HCT116 (cell line): ENCODE data around the gene P2RY4. TPM values are rescaled to one million over a fixed set of nuclear protein-coding genes. Genes with fewer than 3 reads are reported as not detected.

Source experiments
- ATAC-seq: fragments of 200-7000 bp; cut with Tn5 transposase; 2 replicates; pipeline ENCODE4 v1.9.1; 2020; ENCODE audit warnings: mild to moderate bottlenecking, moderate library complexity
- BruUV-seq: library from RNA; stranded (reverse); fragments of 400-500 nt; replicated peaks from 2 replicates; lab custom pipeline; 2021; lab: Mats Ljungman, UMichigan
- CTCF ChIA-PET: fragments of 300-600 bp; sonication (Branson Sonifier 250); formaldehyde crosslinking; loops from one replicate; lab custom pipeline; 2021; ENCODE audit warnings: antibody characterized with exemption; lab: Charles Lee
- POLR2A ChIA-PET: fragments of 300-600, 350-600 bp; sonication (Branson Sonifier 250); formaldehyde crosslinking; loops from one replicate; lab custom pipeline; 2021; ENCODE audit warnings: antibody characterized with exemption; lab: Charles Lee
- RAD21 ChIA-PET, 2 experiments: fragments of 300-600 bp; sonication (Branson Sonifier 250); formaldehyde crosslinking; loops; one replicate each; lab custom pipeline; 2023; ENCODE audit warnings: low total read pairs in 2 of 2; ENCODE audit not compliant: uncharacterized antibody in 2 of 2, unreplicated experiment in 2 of 2, low non-redundant PET in 1 of 2; lab: Charles Lee
- DNase-seq: peaks from one replicate; pipeline ENCODE4 v3.0.0-alpha.2; 2010; ENCODE audit warnings: low read depth, low spot score
- H2AFZ ChIP-seq: fragments of 200-600 bp; shearing (Covaris generic), sonication (generic); 2 replicates; pipeline ENCODE4 v1.6.1; 2017; ENCODE audit warnings: low read depth, mixed run types, mixed read lengths, antibody characterized with exemption, low read length; ENCODE audit not compliant: poor library complexity, severe bottlenecking
- H3K27ac ChIP-seq: 2 replicates; pipeline ENCODE4 v1.5.1; 2012; ENCODE audit warnings: low read depth, low read length
- H3K27me3 ChIP-seq: fragments of 200-600 bp; sonication (generic); 2 replicates; pipeline ENCODE4 v1.6.1; 2016; ENCODE audit warnings: mixed run types, low read length, mixed read lengths; ENCODE audit not compliant: insufficient read depth
- H3K36me3 ChIP-seq, 2 experiments: fragments of 200-500 bp in 1 of 2; fragments of 200-600 bp in 1 of 2; sonication (Bioruptor generic) in 1 of 2; sonication (generic) in 1 of 2; 2 replicates each; pipeline versions ENCODE4 v1.5.1 to v1.6.1; 2014 to 2016; ENCODE audit warnings: low read length in 2 of 2, inconsistent platforms in 1 of 2, mixed read lengths in 1 of 2, mixed run types in 1 of 2; ENCODE audit not compliant: insufficient read depth in 2 of 2, control insufficient read depth in 1 of 2
- H3K4me1 ChIP-seq, 2 experiments: fragments of 200-600 bp in 1 of 2; sonication (generic) in 1 of 2; 2 replicates each; pipeline versions ENCODE4 v1.5.1 to v1.6.1; 2012 to 2017; ENCODE audit warnings: low read length in 2 of 2, inconsistent platforms in 1 of 2, mild to moderate bottlenecking in 1 of 2, mixed read lengths in 1 of 2, mixed run types in 1 of 2, moderate library complexity in 1 of 2; ENCODE audit not compliant: insufficient read depth in 2 of 2, control insufficient read depth in 1 of 2
- H3K4me2 ChIP-seq: fragments of 200-600 bp; sonication (generic); 2 replicates; pipeline ENCODE4 v1.6.1; 2017; ENCODE audit warnings: mixed run types, low read length, mixed read lengths
- H3K4me3 ChIP-seq, 2 experiments: fragments of 200-600 bp in 1 of 2; sonication (generic) in 1 of 2; replicated peaks in 1 of 2; 2 replicates each; pipeline ENCODE4 v1.5.1; 2011 to 2016; ENCODE audit warnings: low read length in 2 of 2, control low read depth in 1 of 2, low read depth in 1 of 2, mild to moderate bottlenecking in 1 of 2, mixed read lengths in 1 of 2, mixed run types in 1 of 2
- H3K79me2 ChIP-seq: fragments of 200-600 bp; sonication (generic); 2 replicates; pipeline ENCODE4 v1.6.1; 2017; ENCODE audit warnings: mild to moderate bottlenecking, mixed run types, low read length, moderate library complexity, mixed read lengths; ENCODE audit not compliant: insufficient read depth
- H3K9ac ChIP-seq: fragments of 200-600 bp; sonication (generic); 2 replicates; pipeline ENCODE4 v1.6.1; 2016; ENCODE audit warnings: low read length, mixed read lengths
- H3K9me2 ChIP-seq: fragments of 200-600 bp; sonication (generic), shearing (Covaris generic); 2 replicates; pipeline ENCODE4 v1.6.1; 2017; ENCODE audit warnings: mixed run types, mild to moderate bottlenecking, moderate library complexity; ENCODE audit not compliant: insufficient read depth
- H3K9me3 ChIP-seq, 2 experiments: fragments of 200-500 bp in 1 of 2; fragments of 200-600 bp in 1 of 2; sonication (Bioruptor generic) in 1 of 2; sonication (generic) in 1 of 2; 2 replicates each; pipeline ENCODE4 v1.6.1; 2014 to 2017; ENCODE audit warnings: low read length in 2 of 2, mixed read lengths in 2 of 2, inconsistent platforms in 1 of 2, low read depth in 1 of 2, mild to moderate bottlenecking in 1 of 2, mixed run types in 1 of 2, moderate library complexity in 1 of 2; ENCODE audit not compliant: control insufficient read depth in 1 of 2, insufficient read depth in 1 of 2
- H4K20me1 ChIP-seq: fragments of 200-600 bp; sonication (generic), shearing (Covaris generic); 2 replicates; pipeline ENCODE4 v1.6.1; 2017; ENCODE audit warnings: mixed run types, mild to moderate bottlenecking, moderate library complexity; ENCODE audit not compliant: insufficient read depth
- CBX3 ChIP-seq: IDR thresholded peaks from 2 replicates; pipeline ENCODE4 v1.6.1; 2012; ENCODE audit warnings: low read depth
- CEBPB ChIP-seq: IDR thresholded peaks from 2 replicates; pipeline ENCODE4 v1.6.1; 2012; ENCODE audit warnings: low read depth
- EGR1 ChIP-seq: IDR thresholded peaks from 2 replicates; pipeline ENCODE4 v1.6.1; 2012; ENCODE audit warnings: low read depth
- ELF1 ChIP-seq: IDR thresholded peaks from 2 replicates; pipeline ENCODE4 v1.6.1; 2012; ENCODE audit warnings: low read depth, borderline replicate concordance
- EZH2phosphoT487 ChIP-seq: fragments of 200-600 bp; IDR thresholded peaks from 2 replicates; pipeline ENCODE4 v1.6.1; 2018; ENCODE audit warnings: antibody characterized with exemption, borderline replicate concordance
- SIN3A ChIP-seq: IDR thresholded peaks from 2 replicates; pipeline ENCODE4 v1.6.1; 2012; ENCODE audit warnings: low read depth
- SRF ChIP-seq: IDR thresholded peaks from 2 replicates; pipeline ENCODE4 v1.6.1; 2012; ENCODE audit warnings: low read depth
- YY1 ChIP-seq: IDR thresholded peaks from 2 replicates; pipeline ENCODE4 v1.6.1; 2011; ENCODE audit warnings: low read length, low read depth, moderate library complexity, mild to moderate bottlenecking; ENCODE audit not compliant: insufficient replicate concordance; ENCODE audit errors: extremely low read depth
- ZFX ChIP-seq: fragments of 450-650 bp; IDR thresholded peaks from 2 replicates; pipeline ENCODE4 v1.6.1; 2017
- ZNF274 ChIP-seq: fragments of 200-500 bp; sonication (Bioruptor generic); IDR thresholded peaks from 2 replicates; pipeline ENCODE4 v1.6.1; 2014; ENCODE audit warnings: mild to moderate bottlenecking, low read depth, low read length, inconsistent platforms
- intact Hi-C: fragments of 100-400 bp; cut with micrococcal nuclease; formaldehyde crosslinking; loops from 2 replicates; pipeline ENCODE4 v1.10.0; 2022
- total RNA-seq: library from RNA; stranded (reverse); gene quantifications from one replicate; pipeline ENCODE4 v1.2.1, GENCODE V29; 2021; ENCODE audit not compliant: unreplicated experiment
- TF ChIP-seq, protein P1 (sequence below): IDR thresholded peaks from 2 replicates; pipeline ENCODE4 v1.6.1; 2012; ENCODE audit warnings: low read depth

Gene P2RY4
- total RNA-seq, 1 experiment from 2014 or later = not detected

DNA sequence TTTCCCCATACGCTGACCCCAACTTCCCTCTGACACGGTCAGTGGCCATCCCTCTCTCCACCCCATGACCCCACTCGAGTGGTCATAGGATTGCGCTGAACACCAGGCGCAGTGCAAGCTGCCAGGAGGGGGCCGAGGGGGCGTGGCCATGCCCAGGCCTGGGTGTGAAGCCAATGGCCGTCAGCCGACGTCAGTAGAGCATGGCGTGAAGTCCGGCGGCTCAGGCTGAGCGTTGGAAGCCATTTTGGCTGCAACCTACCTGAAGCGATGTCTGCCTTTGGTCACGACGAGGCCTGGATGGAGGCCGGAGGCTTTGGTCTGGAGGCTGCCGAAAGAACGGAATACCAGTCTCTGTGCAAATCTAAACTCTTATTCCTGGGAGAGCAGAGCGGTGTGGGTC, 21.9 kb upstream of the P2RY4 start, which contains the start of gene RAB41:
TSS of gene RAB41 (plus strand) at position 222 of the 400 bp plus-strand sequence. CDS start at position 268, 46 bp downstream.
- no peaks in the 10 kb centered on the region for H3K27me3 ChIP-seq
- TF ChIP-seq EZH2phosphoT487 (no peak), ZFX (no peak), CEBPB (no peak), CBX3 (no peak), SRF (no peak), YY1 (no peak), SIN3A (no peak), ELF1 (no peak), EGR1 (no peak), ZNF274 (no peak)
- TF ChIP-seq, protein P1, sequence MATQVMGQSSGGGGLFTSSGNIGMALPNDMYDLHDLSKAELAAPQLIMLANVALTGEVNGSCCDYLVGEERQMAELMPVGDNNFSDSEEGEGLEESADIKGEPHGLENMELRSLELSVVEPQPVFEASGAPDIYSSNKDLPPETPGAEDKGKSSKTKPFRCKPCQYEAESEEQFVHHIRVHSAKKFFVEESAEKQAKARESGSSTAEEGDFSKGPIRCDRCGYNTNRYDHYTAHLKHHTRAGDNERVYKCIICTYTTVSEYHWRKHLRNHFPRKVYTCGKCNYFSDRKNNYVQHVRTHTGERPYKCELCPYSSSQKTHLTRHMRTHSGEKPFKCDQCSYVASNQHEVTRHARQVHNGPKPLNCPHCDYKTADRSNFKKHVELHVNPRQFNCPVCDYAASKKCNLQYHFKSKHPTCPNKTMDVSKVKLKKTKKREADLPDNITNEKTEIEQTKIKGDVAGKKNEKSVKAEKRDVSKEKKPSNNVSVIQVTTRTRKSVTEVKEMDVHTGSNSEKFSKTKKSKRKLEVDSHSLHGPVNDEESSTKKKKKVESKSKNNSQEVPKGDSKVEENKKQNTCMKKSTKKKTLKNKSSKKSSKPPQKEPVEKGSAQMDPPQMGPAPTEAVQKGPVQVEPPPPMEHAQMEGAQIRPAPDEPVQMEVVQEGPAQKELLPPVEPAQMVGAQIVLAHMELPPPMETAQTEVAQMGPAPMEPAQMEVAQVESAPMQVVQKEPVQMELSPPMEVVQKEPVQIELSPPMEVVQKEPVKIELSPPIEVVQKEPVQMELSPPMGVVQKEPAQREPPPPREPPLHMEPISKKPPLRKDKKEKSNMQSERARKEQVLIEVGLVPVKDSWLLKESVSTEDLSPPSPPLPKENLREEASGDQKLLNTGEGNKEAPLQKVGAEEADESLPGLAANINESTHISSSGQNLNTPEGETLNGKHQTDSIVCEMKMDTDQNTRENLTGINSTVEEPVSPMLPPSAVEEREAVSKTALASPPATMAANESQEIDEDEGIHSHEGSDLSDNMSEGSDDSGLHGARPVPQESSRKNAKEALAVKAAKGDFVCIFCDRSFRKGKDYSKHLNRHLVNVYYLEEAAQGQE = no peak
- H2AFZ ChIP-seq = no peak within 1 kb of the TSS
- ChIA-PET RAD21 (no interaction called here), POLR2A (no interaction called here), CTCF (no interaction called here)
- H3K4me2 ChIP-seq = no peak within 1 kb of the TSS
- BruUV-seq = no TSS peak
- no peak within 1 kb of the TSS for H3K27ac ChIP-seq
- no peak within 1 kb of the TSS for H3K4me3 ChIP-seq
- ATAC-seq = no peak
- no peaks in the 10 kb centered on the region for H3K4me1 ChIP-seq
- no peaks in the 10 kb centered on the region for H3K9me2 ChIP-seq
- no peaks in the 10 kb centered on the region for H3K9me3 ChIP-seq
- H3K36me3 ChIP-seq = peaks cover 0 to 3% of the 10 kb centered on the region in 2 experiments; a peak in 1 of 4 replicates
- H3K9ac ChIP-seq = no peak within 1 kb of the TSS
- no peak for DNase-seq
- H4K20me1 ChIP-seq = no peaks in the 10 kb centered on the region
- no peaks in the 10 kb centered on the region for H3K79me2 ChIP-seq
- intact Hi-C loops = no loop called here
